Tibial artery (tissue), 4 donors: Measurements from ENCODE around the gene SUN5.
"Not testable (repeated sequence)": the region's sequence is repeated elsewhere in the genome, so short reads cannot be mapped to it uniquely, and the experiment has no call there.

ENCODE experiments used
- DNase-seq, 2 donors: peaks; one replicate each; pipeline ENCODE4 v3.0.0-alpha.2; 2019
- H3K27ac ChIP-seq, 2 donors: fragments of 200-600 bp; sonication (generic) in 1 of 2; 1 replicate in 1 of 2; 2 replicates in 1 of 2; pipeline ENCODE4 v1.5.1; 2018 to 2019; ENCODE audit warnings: mild to moderate bottlenecking in 1 of 2
- H3K27me3 ChIP-seq, 2 donors: fragments of 200-600 bp; sonication (generic) in 1 of 2; one replicate each; pipeline versions ENCODE4 v1.5.1 to v1.6.0; 2016 to 2019
- H3K36me3 ChIP-seq, 3 donors: fragments of 200-600 bp; sonication (generic) in 2 of 3; one replicate each; pipeline ENCODE4 v1.5.1; 2016 to 2019; ENCODE audit warnings: mild to moderate bottlenecking in 2 of 3
- H3K4me1 ChIP-seq, 4 donors: fragments of 200-600 bp; sonication (generic) in 2 of 4; 1 replicate in 3 of 4; 2 replicates in 1 of 4; pipeline ENCODE4 v1.5.1; 2016 to 2019
- H3K4me3 ChIP-seq, 2 donors: fragments of 200-600 bp; sonication (generic) in 1 of 2; 1 replicate in 1 of 2; 2 replicates in 1 of 2; pipeline ENCODE4 v1.5.1; 2018 to 2019; ENCODE audit warnings: mild to moderate bottlenecking in 2 of 2
- H3K9me3 ChIP-seq, 3 donors: fragments of 200-600 bp; sonication (generic) in 1 of 3; one replicate each; pipeline ENCODE4 v1.5.1; 2016 to 2019
- intact Hi-C: fragments of 100-400 bp; cut with DNase I; formaldehyde crosslinking; loops from one replicate; pipeline ENCODE4 v1.15.0; 2023; ENCODE audit warnings: low total_unique reads
- TF ChIP-seq, protein P1 (sequence below), 2 experiments: fragments of 200-600 bp in 1 of 2; fragments of 450-650 bp in 1 of 2; IDR thresholded peaks; one replicate each; pipeline ENCODE4 v1.5.1; 2017 to 2019; ENCODE audit warnings: antibody characterized with exemption in 2 of 2, mild to moderate bottlenecking in 1 of 2, moderate library complexity in 1 of 2

SUN5 gene

DNA sequence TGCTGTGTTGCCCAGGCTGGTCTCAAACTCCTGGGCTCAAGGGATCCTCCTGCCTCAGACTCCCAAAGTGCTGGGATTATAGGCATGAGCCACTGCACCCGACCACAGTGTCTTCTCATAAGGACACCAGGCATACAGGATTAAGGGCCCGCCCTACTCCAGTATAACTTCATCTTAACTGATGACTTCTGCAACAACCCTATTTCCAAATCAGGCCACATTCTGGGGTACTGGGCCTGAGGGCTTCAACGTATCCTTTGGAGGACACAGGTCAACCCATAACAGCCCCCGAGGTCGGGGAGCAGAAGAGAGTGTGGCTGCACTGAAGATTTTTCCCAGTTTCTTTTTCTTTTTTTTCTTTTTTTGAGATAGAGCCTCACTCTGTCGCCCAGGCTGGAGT lies 39.7 kb downstream of the SUN5 start:
- Histone ChIP-seq H3K4me1 (no peaks in the 10 kb centered on the region), H3K36me3 (no peaks in the 10 kb centered on the region), H3K27ac (no peak overlapping the region), H3K27me3 (peaks cover 0 to 20% of the 10 kb centered on the region in 2 donors), H3K4me3 (no peak overlapping the region), H3K9me3 (no peaks in the 10 kb centered on the region)
- DNase-seq = no peak
- intact Hi-C loops = no loop called here
- TF ChIP-seq, protein P1, sequence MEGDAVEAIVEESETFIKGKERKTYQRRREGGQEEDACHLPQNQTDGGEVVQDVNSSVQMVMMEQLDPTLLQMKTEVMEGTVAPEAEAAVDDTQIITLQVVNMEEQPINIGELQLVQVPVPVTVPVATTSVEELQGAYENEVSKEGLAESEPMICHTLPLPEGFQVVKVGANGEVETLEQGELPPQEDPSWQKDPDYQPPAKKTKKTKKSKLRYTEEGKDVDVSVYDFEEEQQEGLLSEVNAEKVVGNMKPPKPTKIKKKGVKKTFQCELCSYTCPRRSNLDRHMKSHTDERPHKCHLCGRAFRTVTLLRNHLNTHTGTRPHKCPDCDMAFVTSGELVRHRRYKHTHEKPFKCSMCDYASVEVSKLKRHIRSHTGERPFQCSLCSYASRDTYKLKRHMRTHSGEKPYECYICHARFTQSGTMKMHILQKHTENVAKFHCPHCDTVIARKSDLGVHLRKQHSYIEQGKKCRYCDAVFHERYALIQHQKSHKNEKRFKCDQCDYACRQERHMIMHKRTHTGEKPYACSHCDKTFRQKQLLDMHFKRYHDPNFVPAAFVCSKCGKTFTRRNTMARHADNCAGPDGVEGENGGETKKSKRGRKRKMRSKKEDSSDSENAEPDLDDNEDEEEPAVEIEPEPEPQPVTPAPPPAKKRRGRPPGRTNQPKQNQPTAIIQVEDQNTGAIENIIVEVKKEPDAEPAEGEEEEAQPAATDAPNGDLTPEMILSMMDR (IDR thresholded peaks at IDR 0.05) = no peak

DNA sequence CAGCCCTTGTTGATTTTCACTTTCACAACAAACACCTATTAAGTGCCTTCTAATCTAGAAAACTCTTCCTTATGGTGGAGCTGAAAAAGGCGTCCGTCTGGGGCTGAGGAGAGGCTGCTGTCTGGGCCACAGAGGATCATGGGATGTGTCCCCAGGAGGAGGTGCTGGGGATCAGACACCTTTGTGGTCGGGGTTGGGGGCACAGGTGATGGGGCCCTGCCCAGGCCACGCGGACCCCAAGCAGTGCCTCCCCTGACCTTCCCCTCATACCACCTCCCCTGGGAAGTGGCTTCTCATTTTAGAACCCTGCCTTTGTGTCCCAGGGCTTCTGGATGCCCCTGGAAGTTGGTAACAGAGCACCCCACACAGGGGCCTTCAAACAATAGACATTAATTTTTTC lies 41.1 kb downstream of the SUN5 start:
- Histone ChIP-seq H3K27ac (no peak overlapping the region), H3K4me1 (no peaks in the 10 kb centered on the region), H3K27me3 (peaks cover 0 to 18% of the 10 kb centered on the region in 2 donors), H3K4me3 (no peak overlapping the region), H3K36me3 (no peaks in the 10 kb centered on the region), H3K9me3 (peaks cover 0 to 4% (median 2%) of the 10 kb centered on the region in 3 donors)
- intact Hi-C loops = no loop called here
- DNase-seq = peak in 1 of 2 donors; percentile 48
- TF ChIP-seq, protein P1 (IDR thresholded peaks at IDR 0.05) = no peak

DNA sequence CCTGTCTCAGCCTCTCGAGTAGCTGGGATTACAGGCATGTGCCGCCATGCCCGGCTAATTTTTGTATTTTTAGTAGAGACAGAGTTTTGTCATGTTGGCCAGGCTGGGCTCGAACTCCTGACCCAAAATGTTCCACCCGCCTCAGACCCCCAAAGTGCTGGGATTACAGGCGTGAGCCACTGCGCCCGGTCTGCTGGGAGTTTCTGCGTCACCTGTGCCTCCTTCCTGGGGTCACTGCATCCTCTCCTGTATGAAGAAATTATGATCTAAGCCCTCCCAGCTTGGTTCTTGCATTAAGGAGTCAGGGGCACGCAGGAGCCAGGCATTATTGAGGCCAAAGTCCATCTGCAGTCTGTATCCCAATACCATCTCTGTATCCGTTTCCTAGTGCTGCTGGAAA lies 41.6 kb downstream of the SUN5 start:
- DNase-seq, H3K4me1 ChIP-seq, H3K27ac ChIP-seq, H3K9me3 ChIP-seq, H3K36me3 ChIP-seq, H3K4me3 ChIP-seq, intact Hi-C loops: not testable (repeated sequence)
- peaks cover 0 to 18% of the 10 kb centered on the region in 2 donors for H3K27me3 ChIP-seq

DNA sequence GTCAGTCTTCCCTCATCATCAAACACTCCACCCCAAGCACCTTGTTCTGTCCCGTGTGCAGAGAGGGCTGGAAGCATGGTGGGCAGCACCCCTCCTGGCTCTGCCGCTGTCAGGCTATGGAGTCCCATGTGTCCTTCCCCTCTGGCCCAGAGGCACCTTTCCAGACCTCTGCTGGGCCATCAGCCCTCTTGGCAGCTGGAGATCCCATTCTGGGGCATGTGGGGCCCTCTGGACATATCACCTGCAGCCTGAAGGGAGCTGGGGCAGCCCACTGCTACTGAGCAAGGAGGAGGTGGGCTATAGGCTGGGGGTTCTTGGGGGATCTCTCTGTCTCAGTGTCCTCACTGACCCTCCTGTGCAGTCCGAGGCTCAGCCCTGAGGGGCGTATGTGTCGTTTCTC lies 42.2 kb downstream of the SUN5 start:
- Histone ChIP-seq H3K9me3 (peaks cover 0 to 13% (median 12%) of the 10 kb centered on the region in 3 donors), H3K4me1 (no peaks in the 10 kb centered on the region), H3K27me3 (peaks cover 0 to 18% of the 10 kb centered on the region in 2 donors), H3K27ac (no peak overlapping the region), H3K4me3 (no peak overlapping the region), H3K36me3 (no peaks in the 10 kb centered on the region)
- intact Hi-C loops = no loop called here
- DNase-seq = peak in 1 of 2 donors; percentile 52
- TF ChIP-seq, protein P1 (IDR thresholded peaks at IDR 0.05) = no peak

DNA sequence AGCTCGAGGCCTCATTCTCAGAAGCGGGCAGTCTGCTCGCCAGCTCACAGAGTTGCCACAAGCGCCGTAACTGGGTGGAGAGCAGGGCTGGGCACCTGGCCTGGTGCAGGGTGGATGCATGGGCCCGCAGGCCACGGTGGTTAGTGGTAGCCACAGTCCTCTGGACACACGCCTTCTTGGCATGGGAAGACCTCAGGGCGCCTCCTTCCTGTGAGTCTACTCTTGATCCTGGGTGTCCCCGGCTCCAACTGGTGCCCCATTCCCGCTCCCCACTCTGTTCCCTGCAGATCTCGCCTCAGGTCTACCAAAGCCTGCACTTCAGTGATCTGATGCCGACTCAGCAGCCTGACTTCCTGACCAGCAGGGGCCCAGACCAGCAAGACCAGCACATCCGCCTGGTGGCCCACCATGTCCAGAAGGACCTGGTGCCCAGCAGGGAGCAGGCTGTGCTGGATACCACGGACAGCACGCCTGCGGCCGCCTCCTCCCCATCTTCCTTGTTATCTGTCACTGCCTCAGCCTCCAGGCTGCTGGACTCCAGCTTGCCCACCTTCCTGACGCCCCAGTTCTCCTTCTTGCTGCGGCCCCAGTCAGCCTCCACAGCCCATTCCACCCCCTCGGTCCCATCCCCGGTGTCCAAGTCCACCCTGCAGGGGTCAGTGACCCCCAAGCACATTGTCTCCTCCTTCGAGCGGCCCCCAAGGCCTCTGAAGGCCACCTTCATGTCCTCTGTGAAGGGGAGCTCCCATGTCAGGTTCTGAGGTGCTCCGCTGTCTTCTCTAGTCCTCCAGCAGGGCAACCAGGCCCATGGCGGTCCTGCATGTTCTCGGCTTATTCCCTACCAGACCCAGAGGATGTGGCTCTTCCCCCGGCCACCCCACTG lies 43.1 kb downstream of the SUN5 start:
- TF ChIP-seq, protein P1 (IDR thresholded peaks at IDR 0.05) = no peak
- Histone ChIP-seq H3K4me3 (no peak overlapping the region), H3K27ac (no peak overlapping the region), H3K27me3 (peaks cover 0 to 16% of the 10 kb centered on the region in 2 donors), H3K36me3 (no peaks in the 10 kb centered on the region), H3K9me3 (peaks cover 0 to 19% (median 14%) of the 10 kb centered on the region in 3 donors), H3K4me1 (no peaks in the 10 kb centered on the region)
- intact Hi-C loops = no loop called here
- DNase-seq = peak in 1 of 2 donors; percentile 43

DNA sequence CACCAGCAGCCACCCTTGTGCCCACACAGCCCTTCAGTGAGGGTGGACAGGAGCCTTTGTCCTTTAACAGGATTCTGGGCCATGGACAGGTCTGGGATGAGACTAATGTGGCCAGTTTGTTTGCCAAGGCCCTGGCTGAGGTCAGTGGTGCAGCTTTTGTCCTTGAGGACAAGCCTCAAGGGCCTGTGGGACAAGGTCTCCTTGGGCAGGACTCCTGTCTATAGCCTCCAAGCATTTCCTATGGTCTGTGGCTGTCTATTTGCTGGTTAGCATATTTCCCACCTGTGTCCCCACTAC lies 44.1 kb downstream of the SUN5 start:
- H3K4me1 ChIP-seq = no peaks in the 10 kb centered on the region
- peaks cover 0 to 23% (median 14%) of the 10 kb centered on the region in 3 donors for H3K9me3 ChIP-seq
- DNase-seq = no peak
- H3K4me3 ChIP-seq = no peak overlapping the region
- TF ChIP-seq, protein P1 (IDR thresholded peaks at IDR 0.05) = no peak
- H3K27ac ChIP-seq = no peak overlapping the region
- intact Hi-C loops = no loop called here
- no peaks in the 10 kb centered on the region for H3K36me3 ChIP-seq
- peaks cover 0 to 9% of the 10 kb centered on the region in 2 donors for H3K27me3 ChIP-seq
